Fibroblast of lung (primary cell): ENCODE results near the gene RABGGTB.

Experiments
- CTCF ChIP-seq, 2 donors: IDR thresholded peaks in 1 of 2; conservative IDR thresholded peaks in 1 of 2; 1 replicate in 1 of 2; 2 replicates in 1 of 2; pipeline ENCODE4 v1.5.1; 2011 to 2012; ENCODE audit warnings: low read length in 2 of 2, control low read depth in 1 of 2, inconsistent platforms in 1 of 2, low read depth in 1 of 2, mild to moderate bottlenecking in 1 of 2
- EZH2 ChIP-seq: IDR thresholded peaks from 2 replicates; pipeline ENCODE4 v1.5.1; 2012; ENCODE audit warnings: low read length, control low read depth, mild to moderate bottlenecking; ENCODE audit errors: missing control alignments

DNA sequence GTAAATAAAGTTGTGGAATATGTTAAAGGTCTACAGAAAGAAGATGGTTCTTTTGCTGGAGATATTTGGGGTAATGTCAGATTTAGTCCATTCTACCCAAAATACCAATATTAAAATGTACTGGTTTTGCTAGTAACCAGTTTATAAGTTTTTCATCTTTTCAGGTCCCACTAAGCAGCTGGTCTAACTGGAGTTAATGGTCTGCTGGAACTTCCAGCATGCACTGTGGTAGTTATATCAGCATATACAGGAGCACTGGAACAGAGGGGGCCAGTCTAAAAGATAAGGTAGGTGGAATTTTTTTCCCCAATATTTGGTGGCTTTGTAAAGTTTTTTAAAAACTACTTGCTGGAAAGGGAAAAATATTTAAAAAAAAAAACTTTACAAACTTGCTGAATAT, 3.9 kb downstream of the RABGGTB start:
- TF ChIP-seq CTCF (conservative IDR thresholded peaks at IDR 0.05 in 1 of 2, IDR thresholded peaks at IDR 0.05 in 1 of 2; ENCODE audit: low read depth in 1 of 2, low read length in 2 of 2) (no peak), EZH2 (no peak)
